ENCODE measurements around the gene KRTAP26-1. TPM values are rescaled to one million over a fixed set of nuclear protein-coding genes. Genes with fewer than 3 reads are reported as not detected.

The KRTAP26-1 gene, protein sequence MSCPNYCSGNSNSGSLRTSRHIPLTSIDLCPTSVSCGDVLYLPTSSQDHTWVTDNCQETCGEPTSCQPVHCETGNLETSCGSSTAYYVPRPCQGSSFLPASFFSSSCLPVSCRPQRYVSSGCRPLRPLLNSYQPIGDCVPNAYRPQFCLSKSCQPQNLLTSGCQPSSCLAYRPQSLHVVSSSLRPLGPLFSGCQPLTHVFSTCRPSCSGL
- not detected in 2 replicates for total RNA-seq

DNA sequence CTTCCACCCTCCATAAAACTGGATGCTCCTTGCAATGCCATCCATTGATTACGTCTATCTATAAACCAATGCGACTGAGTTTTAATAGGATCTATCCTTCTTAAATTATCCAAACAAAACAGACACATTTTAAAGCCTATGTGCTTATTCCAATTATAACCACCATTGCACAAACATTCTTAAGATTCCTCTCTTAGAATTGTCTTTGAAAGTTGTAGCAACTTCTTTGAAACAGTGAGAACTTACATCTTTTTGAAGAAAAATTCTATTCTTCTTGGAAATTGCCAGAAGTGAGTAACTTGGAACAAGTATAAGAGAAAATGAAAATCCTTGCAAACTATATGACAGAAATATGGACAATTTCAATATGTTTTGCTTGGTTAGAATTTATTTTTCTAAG lies at the start of gene KRTAP26-1:
KRTAP26-1 (minus strand) TSS at position 101 of the 400 bp plus-strand sequence. CDS start 280 bp downstream, outside the sequence.

DNA sequence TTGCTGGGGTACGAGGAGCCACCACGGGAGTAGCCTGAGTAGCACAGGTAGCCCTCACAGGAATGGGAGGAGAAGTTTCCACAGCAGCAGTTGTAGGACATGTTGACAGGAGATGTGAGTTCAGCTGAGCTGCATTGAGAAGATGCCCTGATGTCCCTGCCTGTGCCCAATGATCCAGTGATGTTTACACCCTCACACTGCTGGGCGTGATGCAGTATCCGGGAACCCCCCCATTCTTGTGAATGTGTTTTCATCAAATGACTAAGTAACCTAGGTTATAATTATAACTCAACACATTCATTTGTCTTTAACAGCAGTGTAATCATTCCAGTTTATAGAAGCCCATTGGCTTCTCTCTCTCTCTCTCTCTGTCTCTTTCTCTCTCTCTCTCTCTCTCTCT lies 28.4 kb upstream of the KRTAP26-1 start, which contains the start of gene KRTAP23-1:
KRTAP23-1 (minus strand) TSS at position 101 of the 400 bp plus-strand sequence; CDS start at position 101, 0 bp downstream.

DNA sequence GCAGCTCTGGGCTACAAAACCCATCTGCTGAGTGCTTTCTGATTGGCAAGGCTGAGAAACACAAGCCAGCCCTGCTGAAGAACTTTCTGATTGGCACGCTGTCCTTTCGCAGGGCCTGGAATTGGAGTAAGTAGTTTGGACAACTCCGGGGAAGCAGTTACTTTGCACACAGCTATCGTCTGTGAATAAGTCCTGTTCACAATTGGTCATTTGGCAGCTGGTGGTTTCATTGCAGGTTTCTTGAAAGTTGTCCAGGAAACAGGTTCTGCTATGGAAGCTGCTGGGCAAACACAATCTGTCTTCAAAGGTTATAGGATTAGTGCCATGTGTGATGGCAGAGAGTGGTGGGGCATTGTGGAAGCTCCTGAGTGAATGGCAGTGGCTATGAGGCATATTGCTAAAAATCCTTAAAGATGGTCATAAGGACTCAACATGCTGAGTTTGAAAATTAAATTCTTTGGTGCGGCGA lies 17.2 kb upstream of the KRTAP26-1 start, which contains the start of gene KRTAP27-1:
KRTAP27-1 (minus strand) TSS at position 419 of the 469 bp plus-strand sequence; CDS start at position 393, 26 bp downstream.

DNA sequence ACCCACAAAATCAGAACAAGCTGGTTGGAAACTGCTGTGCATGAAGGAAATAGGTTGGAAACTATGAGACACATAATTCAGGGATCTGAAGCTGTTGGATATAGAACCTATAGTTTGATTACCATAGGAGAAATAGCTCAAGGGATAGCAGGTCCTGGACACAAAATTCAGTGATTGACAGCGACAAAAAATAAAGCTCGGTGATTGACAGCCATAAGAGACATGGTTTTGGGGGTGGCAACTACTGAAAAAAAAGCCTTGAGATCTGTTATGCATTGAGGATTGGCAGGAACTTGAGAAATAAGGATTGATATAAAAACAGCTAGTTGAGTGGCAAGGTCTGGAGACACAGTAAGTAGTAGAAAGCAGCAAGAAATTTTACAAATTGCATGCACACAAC lies 30.9 kb downstream of the KRTAP26-1 start, which contains the start of gene KRTAP25-1:
KRTAP25-1 (minus strand) TSS at position 300 of the 400 bp plus-strand sequence; CDS start at position 276, 24 bp downstream.

DNA sequence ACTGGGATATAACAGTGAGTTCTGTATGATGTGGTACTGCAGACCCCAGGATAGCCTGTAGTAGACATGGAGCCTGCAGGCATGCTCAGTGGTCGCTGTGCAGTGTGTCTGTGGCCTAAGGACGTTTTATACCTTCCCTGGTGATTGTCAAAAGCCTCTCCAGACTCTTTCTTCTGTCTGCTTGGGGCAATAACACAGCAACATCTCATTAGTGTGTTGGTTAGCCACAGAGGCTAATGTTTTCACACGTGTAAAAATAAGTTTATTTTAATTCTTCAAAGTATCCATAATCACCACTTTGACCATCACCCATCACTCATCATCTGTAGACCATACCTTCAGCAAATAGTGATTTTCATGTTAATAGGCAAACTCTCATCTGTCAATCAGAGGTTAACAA lies 37.3 kb downstream of the KRTAP26-1 start, which contains the start of gene KRTAP24-1:
KRTAP24-1 (minus strand) TSS at position 101 of the 400 bp plus-strand sequence; CDS start at position 83, 18 bp downstream.

Other genes with a start within 250 kb of the KRTAP26-1 start
- not detected in 2 replicates for gene CLDN17, start 153.5 kb downstream of the KRTAP26-1 start, total RNA-seq
- gene CLDN8, start 104.2 kb downstream of the KRTAP26-1 start, total RNA-seq, result not detected in 2 replicates
- not detected in 2 replicates for gene KRTAP24-1, start 37.4 kb downstream of the KRTAP26-1 start, total RNA-seq
- not detected in 2 replicates for gene KRTAP25-1, start 30.8 kb downstream of the KRTAP26-1 start, total RNA-seq
- not detected in 2 replicates for gene KRTAP27-1, start 17.4 kb upstream of the KRTAP26-1 start, total RNA-seq
- gene KRTAP23-1, start 28.3 kb upstream of the KRTAP26-1 start, total RNA-seq, result not detected in 2 replicates
- not detected in 2 replicates for gene KRTAP13-2, start 52.0 kb upstream of the KRTAP26-1 start, total RNA-seq
- gene KRTAP13-1, start 75.7 kb upstream of the KRTAP26-1 start, total RNA-seq, result not detected in 2 replicates
- gene KRTAP13-3, start 105.6 kb upstream of the KRTAP26-1 start, total RNA-seq, result not detected in 2 replicates
- gene KRTAP13-4, start 109.9 kb upstream of the KRTAP26-1 start, total RNA-seq, result not detected in 2 replicates
- not detected in 2 replicates for gene KRTAP15-1, start 120.0 kb upstream of the KRTAP26-1 start, total RNA-seq
- not detected in 2 replicates for gene KRTAP19-1, start 160.1 kb upstream of the KRTAP26-1 start, total RNA-seq
- gene KRTAP19-2, start 167.1 kb upstream of the KRTAP26-1 start, total RNA-seq, result not detected in 2 replicates
- not detected in 2 replicates for gene KRTAP19-3, start 171.7 kb upstream of the KRTAP26-1 start, total RNA-seq
- not detected in 2 replicates for gene KRTAP19-4, start 176.8 kb upstream of the KRTAP26-1 start, total RNA-seq
- gene KRTAP19-5, start 181.8 kb upstream of the KRTAP26-1 start, total RNA-seq, result not detected in 2 replicates
- not detected in 2 replicates for gene KRTAP19-6, start 221.5 kb upstream of the KRTAP26-1 start, total RNA-seq
- not detected in 2 replicates for gene KRTAP19-7, start 241.0 kb upstream of the KRTAP26-1 start, total RNA-seq